ENCODE measurements around the gene LNP1. TPM values are rescaled to one million over a fixed set of nuclear protein-coding genes. Genes with fewer than 3 reads are reported as not detected.
A peak's percentile ranks its signal among the peaks of the same experiment; 100 is the strongest.

Gene LNP1
- total and polyA plus RNA-seq, 2 of the 13 experiments (the other 11 are each of a cell fraction or from before 2014, with no cell fraction given): 3.6 to 7.0 TPM

DNA sequence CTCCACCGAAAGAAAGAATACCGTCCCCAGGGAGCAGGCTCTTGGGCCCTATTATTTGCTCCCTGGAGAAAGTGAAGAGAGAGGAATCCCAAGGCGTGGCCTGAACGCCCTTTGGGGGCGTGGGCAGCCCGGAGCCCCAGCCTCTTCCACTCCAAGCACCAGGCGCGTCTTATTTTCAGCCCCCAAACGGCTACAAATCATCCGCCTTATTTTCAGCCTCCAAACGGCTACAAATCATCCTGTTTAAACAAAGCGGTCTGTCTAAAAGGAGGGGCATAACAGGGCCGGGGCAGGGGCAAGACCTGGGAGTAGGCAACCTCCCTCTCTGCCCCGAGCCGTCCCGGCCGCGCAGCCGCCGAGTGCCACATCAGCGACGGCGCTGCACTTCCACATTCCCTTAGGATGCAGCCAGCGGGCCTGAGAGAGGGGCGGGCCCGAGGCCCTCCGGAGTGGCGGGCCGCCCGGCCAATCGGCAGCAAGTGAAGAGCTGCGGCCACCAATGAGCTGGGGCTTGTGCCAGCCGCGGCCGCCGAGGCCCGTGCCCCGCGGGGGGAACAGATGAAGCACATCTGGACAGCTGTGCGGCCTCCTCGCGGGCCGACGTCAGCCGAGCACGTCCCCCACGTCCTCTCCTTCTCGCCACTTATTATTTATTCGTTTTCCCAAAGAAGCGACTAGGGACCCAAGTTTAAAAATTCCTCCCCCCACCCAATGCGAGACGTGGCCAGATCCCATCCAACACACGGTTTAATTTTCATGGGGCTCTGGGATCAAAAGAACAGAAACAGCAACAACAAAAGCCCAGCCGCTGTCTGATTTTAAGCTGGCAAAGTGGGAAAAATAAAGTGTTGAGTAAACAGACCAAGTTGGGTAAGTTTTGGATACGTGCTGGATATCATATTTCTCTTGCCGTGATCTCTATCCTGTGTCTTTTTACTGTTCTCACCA lies 91.0 kb downstream of the LNP1 start, which contains the start of gene TMEM45A (continued):
- TF ChIP-seq ZNF776 (CRISPR knock-in tag; IDR thresholded peaks at IDR 0.05) (peak; percentile 86; the same call in 1 of the 2 replicates), SETDB1 (CRISPR knock-in tag; IDR thresholded peaks at IDR 0.05; ENCODE audit: borderline replicate concordance) (no peak), ZNF619 (CRISPR knock-in tag; IDR thresholded peaks at IDR 0.05) (no peak), ZNF251 (CRISPR knock-in tag; IDR thresholded peaks at IDR 0.05) (no peak), ZNF101 (CRISPR knock-in tag; IDR thresholded peaks at IDR 0.05; ENCODE audit: borderline replicate concordance, low read depth) (peak; percentile 41; the same call in 1 of the 2 replicates), ZNF180 (CRISPR knock-in tag; IDR thresholded peaks at IDR 0.05; ENCODE audit: borderline replicate concordance, low read depth) (0 out of 2 replicates have a peak, but pooled peaks have one; percentile 42), POLR2AphosphoS2 (IDR thresholded peaks at IDR 0.05; ENCODE audit: low read depth, low read length) (no peak), IKZF1 (IDR thresholded peaks at IDR 0.05) (no peak), ZNF33B (CRISPR knock-in tag; IDR thresholded peaks at IDR 0.05) (peak; percentile 89), JDP2 (CRISPR knock-in tag; IDR thresholded peaks at IDR 0.05; ENCODE audit: borderline replicate concordance) (no peak), TCF7 (IDR thresholded peaks at IDR 0.05; ENCODE audit: low read depth) (0 out of 2 replicates have a peak, but pooled peaks have one; percentile 10), MLLT10 (CRISPR knock-in tag; IDR thresholded peaks at IDR 0.05) (no peak), ZNF510 (CRISPR knock-in tag; IDR thresholded peaks at IDR 0.05; ENCODE audit: low read depth) (peak; percentile 90), SP5 (CRISPR knock-in tag; IDR thresholded peaks at IDR 0.05; ENCODE audit: borderline replicate concordance, low read depth) (peak; percentile 11; the same call in 1 of the 2 replicates), AGO2 (optimal IDR thresholded peaks at IDR 0.05; ENCODE audit: low read depth, low read length) (peak; percentile 22), ZNF616 (CRISPR knock-in tag; IDR thresholded peaks at IDR 0.05; ENCODE audit: low read depth) (no peak), ZNF766 (CRISPR knock-in tag; IDR thresholded peaks at IDR 0.05; ENCODE audit: borderline replicate concordance) (0 out of 2 replicates have a peak, but pooled peaks have one; percentile 81), FOXA1 (IDR thresholded peaks at IDR 0.05) (no peak), FOXA1 (CRISPR knock-in tag; IDR thresholded peaks at IDR 0.05) (no peak), WIZ (CRISPR knock-in tag; IDR thresholded peaks at IDR 0.05) (no peak), TRIM24 (CRISPR knock-in tag; IDR thresholded peaks at IDR 0.05) (no peak), KDM6A (CRISPR knock-in tag; IDR thresholded peaks at IDR 0.05; ENCODE audit: low read depth) (no peak), HOXA5 (CRISPR knock-in tag; IDR thresholded peaks at IDR 0.05) (peak; percentile 78)
- TF ChIP-seq, protein P1, sequence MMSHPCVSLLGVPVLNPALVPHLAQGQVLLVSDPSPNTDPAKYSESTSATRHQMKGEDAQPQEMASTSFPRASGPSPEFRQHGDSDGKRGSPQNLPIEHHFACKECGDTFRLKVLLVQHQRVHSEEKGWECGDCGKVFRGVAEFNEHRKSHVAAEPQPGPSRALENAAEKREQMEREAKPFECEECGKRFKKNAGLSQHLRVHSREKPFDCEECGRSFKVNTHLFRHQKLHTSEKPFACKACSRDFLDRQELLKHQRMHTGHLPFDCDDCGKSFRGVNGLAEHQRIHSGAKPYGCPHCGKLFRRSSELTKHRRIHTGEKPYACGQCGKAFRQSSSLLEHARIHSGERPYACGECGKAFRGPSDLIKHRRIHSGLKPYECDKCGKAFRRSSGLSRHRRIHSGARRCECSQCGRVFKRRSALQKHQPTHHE (CRISPR knock-in tag; IDR thresholded peaks at IDR 0.05; ENCODE audit: borderline replicate concordance): no peak
- TF ChIP-seq, protein P2, sequence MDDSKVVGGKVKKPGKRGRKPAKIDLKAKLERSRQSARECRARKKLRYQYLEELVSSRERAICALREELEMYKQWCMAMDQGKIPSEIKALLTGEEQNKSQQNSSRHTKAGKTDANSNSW (CRISPR knock-in tag; IDR thresholded peaks at IDR 0.05; ENCODE audit: borderline replicate concordance): no peak
- TF ChIP-seq, protein P3, sequence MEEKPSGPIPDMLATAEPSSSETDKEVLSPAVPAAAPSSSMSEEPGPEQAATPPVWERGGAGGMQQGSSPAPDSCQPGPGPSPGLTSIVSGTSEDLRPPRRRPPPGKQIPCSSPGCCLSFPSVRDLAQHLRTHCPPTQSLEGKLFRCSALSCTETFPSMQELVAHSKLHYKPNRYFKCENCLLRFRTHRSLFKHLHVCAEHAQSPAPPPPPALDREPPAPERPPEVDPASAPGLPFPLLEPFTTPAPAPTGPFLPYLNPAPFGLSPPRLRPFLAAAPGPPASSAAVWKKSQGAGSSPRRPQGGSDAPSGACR (CRISPR knock-in tag; IDR thresholded peaks at IDR 0.05): peak; percentile 55; the same call in 1 of the 2 replicates
- TF ChIP-seq, protein P4, sequence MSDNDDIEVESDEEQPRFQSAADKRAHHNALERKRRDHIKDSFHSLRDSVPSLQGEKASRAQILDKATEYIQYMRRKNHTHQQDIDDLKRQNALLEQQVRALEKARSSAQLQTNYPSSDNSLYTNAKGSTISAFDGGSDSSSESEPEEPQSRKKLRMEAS (IDR thresholded peaks at IDR 0.05): peak; percentile 79
- TF ChIP-seq, protein P5, sequence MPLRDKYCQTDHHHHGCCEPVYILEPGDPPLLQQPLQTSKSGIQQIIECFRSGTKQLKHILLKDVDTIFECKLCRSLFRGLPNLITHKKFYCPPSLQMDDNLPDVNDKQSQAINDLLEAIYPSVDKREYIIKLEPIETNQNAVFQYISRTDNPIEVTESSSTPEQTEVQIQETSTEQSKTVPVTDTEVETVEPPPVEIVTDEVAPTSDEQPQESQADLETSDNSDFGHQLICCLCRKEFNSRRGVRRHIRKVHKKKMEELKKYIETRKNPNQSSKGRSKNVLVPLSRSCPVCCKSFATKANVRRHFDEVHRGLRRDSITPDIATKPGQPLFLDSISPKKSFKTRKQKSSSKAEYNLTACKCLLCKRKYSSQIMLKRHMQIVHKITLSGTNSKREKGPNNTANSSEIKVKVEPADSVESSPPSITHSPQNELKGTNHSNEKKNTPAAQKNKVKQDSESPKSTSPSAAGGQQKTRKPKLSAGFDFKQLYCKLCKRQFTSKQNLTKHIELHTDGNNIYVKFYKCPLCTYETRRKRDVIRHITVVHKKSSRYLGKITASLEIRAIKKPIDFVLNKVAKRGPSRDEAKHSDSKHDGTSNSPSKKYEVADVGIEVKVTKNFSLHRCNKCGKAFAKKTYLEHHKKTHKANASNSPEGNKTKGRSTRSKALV (CRISPR knock-in tag; IDR thresholded peaks at IDR 0.05): peak; percentile 79; the same call in 1 of the 2 replicates
